SK-N-SH (cell line): ENCODE measurements around the gene PIP4P1.

Source experiments
- FOSL2 ChIP-seq: IDR thresholded peaks from 2 replicates; pipeline ENCODE4 v1.4.0; 2012; ENCODE audit warnings: low read depth, mild to moderate bottlenecking, moderate library complexity, borderline replicate concordance
- GABPA ChIP-seq: IDR thresholded peaks from 2 replicates; pipeline ENCODE4 v1.4.0; 2012; ENCODE audit warnings: low read depth, mild to moderate bottlenecking
- MXI1 ChIP-seq: IDR thresholded peaks from 2 replicates; pipeline ENCODE4 v1.6.1; 2012; ENCODE audit warnings: mild to moderate bottlenecking, low read depth, low read length, improper control_type of control experiment
- NFIC ChIP-seq: IDR thresholded peaks from 2 replicates; pipeline ENCODE4 v1.4.0; 2012; ENCODE audit warnings: borderline replicate concordance
- TF ChIP-seq, protein P1 (sequence below): fragments of 200-600 bp; sonication (generic); IDR thresholded peaks from 2 replicates; pipeline ENCODE4 v1.6.1; 2017; ENCODE audit warnings: antibody characterized with exemption, mild to moderate bottlenecking, moderate library complexity
- TF ChIP-seq, protein P2 (sequence below): IDR thresholded peaks from 2 replicates; pipeline ENCODE4 v1.4.0; 2012; ENCODE audit warnings: low read depth

GRCh38 chr14:20476776-20477175 lies 15.5 kb upstream of the PIP4P1 start:
- no peak for TF ChIP-seq GABPA
- no peak for TF ChIP-seq NFIC
- no peak for TF ChIP-seq MXI1
- TF ChIP-seq, protein P1, sequence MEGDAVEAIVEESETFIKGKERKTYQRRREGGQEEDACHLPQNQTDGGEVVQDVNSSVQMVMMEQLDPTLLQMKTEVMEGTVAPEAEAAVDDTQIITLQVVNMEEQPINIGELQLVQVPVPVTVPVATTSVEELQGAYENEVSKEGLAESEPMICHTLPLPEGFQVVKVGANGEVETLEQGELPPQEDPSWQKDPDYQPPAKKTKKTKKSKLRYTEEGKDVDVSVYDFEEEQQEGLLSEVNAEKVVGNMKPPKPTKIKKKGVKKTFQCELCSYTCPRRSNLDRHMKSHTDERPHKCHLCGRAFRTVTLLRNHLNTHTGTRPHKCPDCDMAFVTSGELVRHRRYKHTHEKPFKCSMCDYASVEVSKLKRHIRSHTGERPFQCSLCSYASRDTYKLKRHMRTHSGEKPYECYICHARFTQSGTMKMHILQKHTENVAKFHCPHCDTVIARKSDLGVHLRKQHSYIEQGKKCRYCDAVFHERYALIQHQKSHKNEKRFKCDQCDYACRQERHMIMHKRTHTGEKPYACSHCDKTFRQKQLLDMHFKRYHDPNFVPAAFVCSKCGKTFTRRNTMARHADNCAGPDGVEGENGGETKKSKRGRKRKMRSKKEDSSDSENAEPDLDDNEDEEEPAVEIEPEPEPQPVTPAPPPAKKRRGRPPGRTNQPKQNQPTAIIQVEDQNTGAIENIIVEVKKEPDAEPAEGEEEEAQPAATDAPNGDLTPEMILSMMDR, result no peak
- TF ChIP-seq, protein P2, sequence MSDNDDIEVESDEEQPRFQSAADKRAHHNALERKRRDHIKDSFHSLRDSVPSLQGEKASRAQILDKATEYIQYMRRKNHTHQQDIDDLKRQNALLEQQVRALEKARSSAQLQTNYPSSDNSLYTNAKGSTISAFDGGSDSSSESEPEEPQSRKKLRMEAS, result no peak
- no peak for TF ChIP-seq FOSL2
